ENCODE results near the gene PMFBP1. TPM values are rescaled to one million over a fixed set of nuclear protein-coding genes. Genes with fewer than 3 reads are reported as not detected.

The PMFBP1 gene
- polyA plus RNA-seq, 1 donor (not counting 4 experiments of a cell fraction or from before 2014, with no cell fraction given), result 0.92 TPM

DNA sequence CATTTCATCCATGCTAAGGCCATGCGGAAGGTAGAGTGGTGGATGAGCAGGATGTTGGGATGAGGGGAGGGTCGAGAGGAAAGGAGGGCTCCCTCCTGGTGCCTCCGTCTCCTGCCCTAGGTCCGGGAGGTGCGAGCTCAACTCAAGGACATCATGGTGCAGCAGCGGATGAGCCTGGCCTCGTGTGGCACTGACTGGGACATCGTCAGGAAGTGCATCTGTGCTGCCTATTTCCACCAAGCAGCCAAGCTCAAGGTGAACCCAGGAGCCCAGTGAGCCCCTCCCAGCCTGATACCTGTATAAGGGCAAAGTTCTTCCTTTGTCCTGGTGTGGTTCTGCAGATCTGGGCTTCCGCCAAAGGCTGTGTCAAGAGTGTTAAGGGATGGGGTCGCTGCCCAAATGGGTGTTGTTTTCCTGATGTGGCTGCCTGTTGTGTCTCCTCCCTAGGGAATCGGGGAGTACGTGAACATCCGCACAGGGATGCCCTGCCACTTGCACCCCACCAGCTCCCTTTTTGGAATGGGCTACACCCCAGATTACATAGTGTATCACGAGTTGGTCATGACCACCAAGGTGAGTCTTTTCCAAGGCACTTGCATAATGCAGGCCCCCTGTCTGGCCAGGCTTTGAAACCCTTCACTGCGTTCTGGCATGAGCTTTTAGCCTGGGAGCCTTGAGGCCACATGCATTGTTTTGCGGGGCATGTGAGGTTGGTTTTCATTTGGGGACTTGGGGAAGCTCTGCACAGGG, 63.4 kb downstream of the PMFBP1 start:
- Histone ChIP-seq H3K4me1 (ENCODE audit: control insufficient read depth, extremely low read depth, insufficient read depth, low read length) (no peaks in the 10 kb centered on the region), H3K4me3 (ENCODE audit: control insufficient read depth in 2 of 3, extremely low read depth in 1 of 3, insufficient read depth in 2 of 3, low read depth in 1 of 3, low read length in 3 of 3) (no peak overlapping the region), H2AFZ (ENCODE audit: control insufficient read depth, low read length) (no peak overlapping the region), H3K79me2 (ENCODE audit: control insufficient read depth, insufficient read depth, low read length) (no peaks in the 10 kb centered on the region), H3K9me3 (ENCODE audit: control insufficient read depth, low read depth, low read length) (no peaks in the 10 kb centered on the region), H3K4me2 (ENCODE audit: control insufficient read depth, extremely low read depth, insufficient read depth, low read depth, low read length) (no peak overlapping the region), H3K9me1 (ENCODE audit: control insufficient read depth, extremely low read depth, insufficient read depth, low read length) (no peaks in the 10 kb centered on the region), H3K9ac (ENCODE audit: control insufficient read depth, extremely low read depth, insufficient read depth, low read length) (no peak overlapping the region), H3K36me3 (ENCODE audit: control insufficient read depth in 2 of 2, extremely low read depth in 1 of 2, insufficient read depth in 2 of 2, low read length in 2 of 2) (peaks cover 56 to 62% of the 10 kb centered on the region in 2 experiments), H4K20me1 (ENCODE audit: control insufficient read depth, extremely low read depth, insufficient read depth, low read length) (no peaks in the 10 kb centered on the region), H3K27ac (ENCODE audit: control insufficient read depth, insufficient read depth, low read length) (no peak overlapping the region), H3K27me3 (ENCODE audit: control insufficient read depth, extremely low read depth, insufficient read depth, low read length) (no peaks in the 10 kb centered on the region)
- DNase-seq (ENCODE audit: low read depth, low spot score) (no peak), FAIRE-seq (no peak)
- dilution Hi-C loops (cut with MboI; ENCODE audit: extremely low pct_ligation_motif_present, low sequenced_read_pairs), result no loop called here
- TF ChIP-seq EZH2 (IDR thresholded peaks at IDR 0.05; ENCODE audit: low read length) (no peak), CTCF (optimal IDR thresholded peaks at IDR 0.05 in 1 of 3, IDR thresholded peaks at IDR 0.05 in 1 of 3, conservative IDR thresholded peaks at IDR 0.05 in 1 of 3; ENCODE audit: extremely low read depth in 1 of 3, insufficient read depth in 2 of 3, low read length in 3 of 3) (no peak)

DNA sequence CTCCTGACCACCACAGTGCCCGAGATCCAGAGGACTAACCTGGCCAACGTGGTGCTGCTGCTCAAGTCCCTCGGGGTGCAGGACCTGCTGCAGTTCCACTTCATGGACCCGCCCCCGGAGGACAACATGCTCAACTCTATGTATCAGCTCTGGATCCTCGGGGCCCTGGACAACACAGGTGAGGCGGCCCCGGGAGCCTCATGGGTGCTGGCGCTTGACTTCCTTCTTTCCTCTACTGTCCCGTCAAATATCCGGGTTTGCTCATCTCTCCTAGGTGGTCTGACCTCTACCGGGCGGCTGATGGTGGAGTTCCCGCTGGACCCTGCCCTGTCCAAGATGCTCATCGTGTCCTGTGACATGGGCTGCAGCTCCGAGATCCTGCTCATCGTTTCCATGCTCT, 64.6 kb downstream of the PMFBP1 start:
- dilution Hi-C loops (cut with MboI; ENCODE audit: extremely low pct_ligation_motif_present, low sequenced_read_pairs), result no loop called here
- Histone ChIP-seq H3K4me1 (ENCODE audit: control insufficient read depth, extremely low read depth, insufficient read depth, low read length) (no peaks in the 10 kb centered on the region), H3K27ac (ENCODE audit: control insufficient read depth, insufficient read depth, low read length) (no peak overlapping the region), H2AFZ (ENCODE audit: control insufficient read depth, low read length) (no peak overlapping the region), H3K9ac (ENCODE audit: control insufficient read depth, extremely low read depth, insufficient read depth, low read length) (no peak overlapping the region), H3K9me1 (ENCODE audit: control insufficient read depth, extremely low read depth, insufficient read depth, low read length) (no peaks in the 10 kb centered on the region), H3K36me3 (ENCODE audit: control insufficient read depth in 2 of 2, extremely low read depth in 1 of 2, insufficient read depth in 2 of 2, low read length in 2 of 2) (peaks cover 62 to 64% of the 10 kb centered on the region in 2 experiments), H3K79me2 (ENCODE audit: control insufficient read depth, insufficient read depth, low read length) (no peaks in the 10 kb centered on the region), H3K9me3 (ENCODE audit: control insufficient read depth, low read depth, low read length) (no peaks in the 10 kb centered on the region), H4K20me1 (ENCODE audit: control insufficient read depth, extremely low read depth, insufficient read depth, low read length) (no peaks in the 10 kb centered on the region), H3K4me2 (ENCODE audit: control insufficient read depth, extremely low read depth, insufficient read depth, low read depth, low read length) (no peak overlapping the region), H3K4me3 (ENCODE audit: control insufficient read depth in 2 of 3, extremely low read depth in 1 of 3, insufficient read depth in 2 of 3, low read depth in 1 of 3, low read length in 3 of 3) (no peak overlapping the region), H3K27me3 (ENCODE audit: control insufficient read depth, extremely low read depth, insufficient read depth, low read length) (no peaks in the 10 kb centered on the region)
- TF ChIP-seq CTCF (optimal IDR thresholded peaks at IDR 0.05 in 1 of 3, IDR thresholded peaks at IDR 0.05 in 1 of 3, conservative IDR thresholded peaks at IDR 0.05 in 1 of 3; ENCODE audit: extremely low read depth in 1 of 3, insufficient read depth in 2 of 3, low read length in 3 of 3), result no peak
- DNase-seq (ENCODE audit: low read depth, low spot score) (no peak), FAIRE-seq (no peak)

All from keratinocyte (primary cell).